SK-N-SH (cell line): ENCODE data around the gene SGF29. TPM values are rescaled to one million over a fixed set of nuclear protein-coding genes. Genes with fewer than 3 reads are reported as not detected.

ENCODE experiments used
- CTCF ChIA-PET: fragments of 300-600, 350-600 bp; formaldehyde crosslinking; extraction: SDS; loops from one replicate; lab custom pipeline; 2021; lab: Yijun Ruan, JAX
- POLR2A ChIA-PET: fragments of 350-600 bp; sonication (Branson Sonifier 250); formaldehyde crosslinking; extraction: SDS; loops from one replicate; lab custom pipeline; 2020; ENCODE audit warnings: antibody characterized with exemption, inconsistent platforms; lab: Yijun Ruan, JAX
- DNase-seq: peaks from one replicate; pipeline ENCODE4 v3.0.0; 2012
- H2AFZ ChIP-seq: fragments of 200-600 bp; sonication (generic); 2 replicates; pipeline ENCODE4 v1.8.1; 2016; ENCODE audit warnings: antibody characterized with exemption, mild to moderate bottlenecking, low read depth
- H3F3A ChIP-seq: fragments of 200-600 bp; sonication (generic); replicated peaks from 2 replicates; pipeline ENCODE3; 2016; ENCODE audit warnings: antibody characterized with exemption, mild to moderate bottlenecking; ENCODE audit not compliant: insufficient read depth
- H3K27ac ChIP-seq, 2 experiments: fragments of 200-500 bp in 1 of 2; fragments of 200-600 bp in 1 of 2; sonication (Bioruptor generic) in 1 of 2; sonication (generic), shearing (Covaris generic) in 1 of 2; 2 replicates each; pipeline versions ENCODE4 v1.5.1 to v1.6.1; 2014 to 2016; ENCODE audit warnings: low read depth in 2 of 2, inconsistent platforms in 1 of 2, low read length in 1 of 2, mild to moderate bottlenecking in 1 of 2, mixed read lengths in 1 of 2
- H3K27me3 ChIP-seq: fragments of 200-600 bp; sonication (generic), shearing (Covaris generic); 2 replicates; pipeline ENCODE4 v1.6.1; 2016; ENCODE audit warnings: mixed run types; ENCODE audit not compliant: insufficient read depth
- H3K36me3 ChIP-seq, 2 experiments: fragments of 200-500 bp in 1 of 2; fragments of 200-600 bp in 1 of 2; sonication (Bioruptor generic) in 1 of 2; sonication (generic) in 1 of 2; replicated peaks in 1 of 2; 2 replicates each; pipeline versions ENCODE3 to v1.5.1; 2014 to 2016; ENCODE audit warnings: low read length in 1 of 2, mild to moderate bottlenecking in 1 of 2; ENCODE audit not compliant: insufficient read depth in 2 of 2, control insufficient read depth in 1 of 2
- H3K4me1 ChIP-seq, 2 experiments: fragments of 200-500 bp in 1 of 2; fragments of 200-600 bp in 1 of 2; sonication (Bioruptor generic) in 1 of 2; sonication (generic), shearing (Covaris generic) in 1 of 2; 2 replicates each; pipeline versions ENCODE4 v1.5.1 to v1.6.1; 2014 to 2016; ENCODE audit warnings: low read depth in 1 of 2, low read length in 1 of 2, mixed run types in 1 of 2; ENCODE audit not compliant: insufficient read depth in 2 of 2, control insufficient read depth in 1 of 2
- H3K4me2 ChIP-seq: fragments of 200-600 bp; sonication (generic), shearing (Covaris generic); 2 replicates; pipeline ENCODE4 v1.6.1; 2017; ENCODE audit warnings: mixed run types
- H3K4me3 ChIP-seq, 2 experiments: fragments of 200-500 bp in 1 of 2; fragments of 200-600 bp in 1 of 2; sonication (Bioruptor generic) in 1 of 2; sonication (generic), shearing (Covaris generic) in 1 of 2; 2 replicates each; pipeline versions ENCODE4 v1.5.1 to v1.8.1; 2014 to 2016; ENCODE audit warnings: low read depth in 2 of 2, inconsistent platforms in 1 of 2, low read length in 1 of 2, mild to moderate bottlenecking in 1 of 2, mixed read lengths in 1 of 2, moderate library complexity in 1 of 2
- H3K79me2 ChIP-seq: fragments of 200-600 bp; sonication (generic); 2 replicates; pipeline ENCODE4 v1.8.1; 2017; ENCODE audit warnings: mild to moderate bottlenecking; ENCODE audit not compliant: insufficient read depth
- H3K9ac ChIP-seq: fragments of 200-600 bp; sonication (generic); 2 replicates; pipeline ENCODE4 v1.6.1; 2017; ENCODE audit warnings: mixed run types
- H3K9me2 ChIP-seq: fragments of 200-600 bp; sonication (generic); 2 replicates; pipeline ENCODE4 v1.6.1; 2017; ENCODE audit warnings: mixed run types
- H3K9me3 ChIP-seq: fragments of 200-600 bp; sonication (generic); 2 replicates; pipeline ENCODE4 v1.6.1; 2017; ENCODE audit warnings: mixed run types, mild to moderate bottlenecking, moderate library complexity
- H4K20me1 ChIP-seq: fragments of 200-600 bp; sonication (generic); 2 replicates; pipeline ENCODE4 v1.6.1; 2017; ENCODE audit warnings: mild to moderate bottlenecking, mixed run types; ENCODE audit not compliant: insufficient read depth
- ELF1 ChIP-seq: IDR thresholded peaks from 2 replicates; pipeline ENCODE4 v1.4.0; 2012
- EZH2phosphoT487 ChIP-seq: fragments of 200-600 bp; sonication (generic); IDR thresholded peaks from 2 replicates; pipeline ENCODE4 v1.6.1; 2017; ENCODE audit warnings: low read depth, mixed run types, mild to moderate bottlenecking, antibody characterized with exemption, moderate library complexity, borderline replicate concordance
- FOXM1 ChIP-seq: IDR thresholded peaks from 2 replicates; pipeline ENCODE4 v1.4.0; 2012; ENCODE audit warnings: low read depth, mild to moderate bottlenecking
- GABPA ChIP-seq: IDR thresholded peaks from 2 replicates; pipeline ENCODE4 v1.4.0; 2012; ENCODE audit warnings: low read depth, mild to moderate bottlenecking
- GATA2 ChIP-seq: sonication (generic); formaldehyde crosslinking; IDR thresholded peaks from 2 replicates; pipeline ENCODE4 v1.5.0; 2020; ENCODE audit warnings: mild to moderate bottlenecking, missing genetic modification reagents
- IRF3 ChIP-seq: fragments of 150-350 bp; IDR thresholded peaks from 2 replicates; pipeline ENCODE4 v1.6.1; 2016; ENCODE audit warnings: mild to moderate bottlenecking, low read depth, low read length
- MXI1 ChIP-seq: IDR thresholded peaks from 2 replicates; pipeline ENCODE4 v1.6.1; 2012; ENCODE audit warnings: mild to moderate bottlenecking, low read depth, low read length, improper control_type of control experiment
- NRF1 ChIP-seq: IDR thresholded peaks from 2 replicates; pipeline ENCODE4 v1.6.1; 2012; ENCODE audit warnings: low read depth, mild to moderate bottlenecking, low read length
- PBX3 ChIP-seq: IDR thresholded peaks from 2 replicates; pipeline ENCODE4; 2012
- RAD21 ChIP-seq: IDR thresholded peaks from 2 replicates; pipeline ENCODE4 v1.6.1; 2012; ENCODE audit warnings: mild to moderate bottlenecking, low read length
- RCOR1 ChIP-seq: fragments of 150-350 bp; IDR thresholded peaks from 2 replicates; pipeline ENCODE4 v1.6.1; 2017; ENCODE audit warnings: antibody characterized with exemption, low read length
- REST ChIP-seq: IDR thresholded peaks from 2 replicates; pipeline ENCODE4 v1.6.1; 2012; ENCODE audit warnings: mild to moderate bottlenecking, low read depth, low read length, moderate library complexity
- RFX5 ChIP-seq: IDR thresholded peaks from 2 replicates; pipeline ENCODE4 v1.6.1; 2012; ENCODE audit warnings: mild to moderate bottlenecking, improper control_type of control experiment, low read length
- RXRA ChIP-seq: IDR thresholded peaks from 2 replicates; pipeline ENCODE4 v1.4.0; 2012; ENCODE audit warnings: low read depth, mild to moderate bottlenecking, borderline replicate concordance
- TCF12 ChIP-seq: IDR thresholded peaks from 2 replicates; pipeline ENCODE4 v1.4.0; 2012
- TEAD4 ChIP-seq: IDR thresholded peaks from 2 replicates; pipeline ENCODE4 v1.4.0; 2012; ENCODE audit warnings: mild to moderate bottlenecking, borderline replicate concordance; ENCODE audit not compliant: insufficient read depth
- YY1 ChIP-seq: IDR thresholded peaks from 2 replicates; pipeline ENCODE4 v1.4.0; 2012; ENCODE audit warnings: low read depth, mild to moderate bottlenecking
- WGBS: methylation state at CpG from one replicate; pipeline ENCODE4 v1.1.6; 2017; ENCODE audit warnings: low lambda C conversion rate; 5-methylcytosine and 5-hydroxymethylcytosine counted together
- polyA plus RNA-seq, 3 experiments: library from polyadenylated mRNA; depleted of rRNA; stranded (reverse); fragments of >200 nt; gene quantifications; 2 replicates each; pipeline ENCODE4 v1.2.3, GENCODE V29; 2012
- TF ChIP-seq, protein P1 (sequence below): fragments of 150-350 bp; IDR thresholded peaks from 2 replicates; pipeline ENCODE4 v1.6.1; 2017; ENCODE audit warnings: antibody characterized with exemption, low read length, low read depth, borderline replicate concordance

SGF29 gene
- polyA plus RNA-seq, 1 of the 3 experiments (the other 2 are of a cell fraction) = 4.6 TPM

DNA sequence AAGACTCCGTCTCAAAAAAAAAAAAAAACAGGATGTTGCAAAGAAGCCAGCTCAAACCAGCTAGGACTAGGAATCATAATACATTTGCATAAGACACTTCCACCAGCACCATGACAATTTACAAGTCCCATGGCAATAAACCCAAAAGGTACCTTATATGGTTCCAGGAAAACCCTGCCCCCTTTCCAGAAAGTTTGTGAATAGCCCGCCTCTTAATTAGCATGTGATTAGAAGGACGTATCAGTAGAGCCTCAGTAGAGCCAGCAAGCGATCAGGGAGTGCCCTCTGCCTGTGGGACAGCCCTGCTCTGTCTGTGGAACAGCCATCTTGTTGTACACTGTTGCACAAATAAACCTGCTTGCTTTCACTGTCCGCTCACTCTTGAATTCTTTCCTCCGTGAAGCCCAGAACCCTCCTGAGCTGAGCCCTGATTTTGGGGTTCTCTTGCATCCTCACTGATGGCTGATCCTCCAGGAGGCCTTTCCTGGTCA is 29.0 kb upstream of the SGF29 start:
- Histone ChIP-seq H3K9me2 (no peaks in the 10 kb centered on the region), H3K9ac (no peak overlapping the region), H3K27me3 (no peaks in the 10 kb centered on the region), H3K4me1 (no peaks in the 10 kb centered on the region), H3K27ac (no peak overlapping the region), H3K9me3 (no peaks in the 10 kb centered on the region), H3K79me2 (no peaks in the 10 kb centered on the region), H3K4me3 (no peak overlapping the region), H2AFZ (no peak overlapping the region), H3K36me3 (no peaks in the 10 kb centered on the region), H3K4me2 (no peak overlapping the region), H4K20me1 (no peaks in the 10 kb centered on the region), H3F3A (no peaks in the 10 kb centered on the region)
- ChIA-PET POLR2A (no interaction called here), CTCF (no interaction called here)
- 76% methylated on average over 6 of the region's 6 CpGs for WGBS
- DNase-seq = no peak
- no peak for TF ChIP-seq IRF3
- no peak for TF ChIP-seq FOXM1
- TF ChIP-seq, protein P1, sequence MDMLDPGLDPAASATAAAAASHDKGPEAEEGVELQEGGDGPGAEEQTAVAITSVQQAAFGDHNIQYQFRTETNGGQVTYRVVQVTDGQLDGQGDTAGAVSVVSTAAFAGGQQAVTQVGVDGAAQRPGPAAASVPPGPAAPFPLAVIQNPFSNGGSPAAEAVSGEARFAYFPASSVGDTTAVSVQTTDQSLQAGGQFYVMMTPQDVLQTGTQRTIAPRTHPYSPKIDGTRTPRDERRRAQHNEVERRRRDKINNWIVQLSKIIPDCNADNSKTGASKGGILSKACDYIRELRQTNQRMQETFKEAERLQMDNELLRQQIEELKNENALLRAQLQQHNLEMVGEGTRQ = no peak
- no peak for TF ChIP-seq NRF1
- no peak for TF ChIP-seq EZH2phosphoT487
- TF ChIP-seq ELF1 = no peak
- no peak for TF ChIP-seq RAD21
- no peak for TF ChIP-seq YY1
- TF ChIP-seq PBX3 = no peak
- TF ChIP-seq MXI1 = no peak
- TF ChIP-seq RFX5 = no peak
- TF ChIP-seq TCF12 = no peak
- TF ChIP-seq TEAD4 = no peak
- TF ChIP-seq REST = no peak
- no peak for TF ChIP-seq GABPA
- TF ChIP-seq RXRA = no peak
- no peak for TF ChIP-seq RCOR1
- TF ChIP-seq GATA2 (CRISPR knock-in tag) = no peak
